K562 (cell line): ENCODE results near the gene SORCS2. TPM values are rescaled to one million over a fixed set of nuclear protein-coding genes. Genes with fewer than 3 reads are reported as not detected.

Experiments
- ATAC-seq: fragments of 200-7000 bp; cut with Tn5 transposase; 3 replicates; pipeline ENCODE4 v1.9.1; 2020; ENCODE audit warnings: moderate library complexity
- BruUV-seq: library from RNA; stranded (reverse); fragments of 400-500 nt; replicated peaks from 2 replicates; lab custom pipeline; 2021; lab: Mats Ljungman, UMichigan
- CTCF ChIA-PET: fragments of 300-600 bp; formaldehyde crosslinking; extraction: SDS; loops from one replicate; lab custom pipeline; 2021; ENCODE audit warnings: low intra/inter-chr PET ratio; lab: Yijun Ruan, JAX
- POLR2A ChIA-PET: fragments of 300-600, 350-650 bp; sonication (Branson Sonifier 250); formaldehyde crosslinking; extraction: SDS; loops from one replicate; lab custom pipeline; 2021; ENCODE audit warnings: antibody characterized with exemption, inconsistent platforms; lab: Yijun Ruan, JAX
- DNase-seq, 4 experiments: peaks; one replicate each; pipeline versions ENCODE4 v3.0.0 to v3.0.0-alpha.2; 2011 to 2018; ENCODE audit warnings: low spot score in 3 of 4, mixed read lengths in 3 of 4; ENCODE audit errors: extremely low read depth in 1 of 4
- FAIRE-seq: peaks from 2 replicates; lab custom pipeline; 2011; peaks lifted over from hg19 to GRCh38; lab: Jason Lieb, UNC
- H2AFZ ChIP-seq: 2 replicates; pipeline ENCODE4 v1.6.0; 2011; ENCODE audit warnings: low read depth, low read length, control low read depth, inconsistent platforms
- H3K27ac ChIP-seq: fragments of 200-600 bp; 3 replicates; pipeline ENCODE4 v1.8.0; 2011; ENCODE audit warnings: low read depth, mild to moderate bottlenecking, control low read depth, inconsistent platforms, low read length, moderate library complexity, mixed read lengths; ENCODE audit errors: extremely low read depth
- H3K27me3 ChIP-seq, 2 experiments: fragments of 300-600 bp in 1 of 2; 2 replicates in 1 of 2; 3 replicates in 1 of 2; pipeline versions ENCODE4 v1.6.0 to v1.8.0; 2011; ENCODE audit warnings: inconsistent platforms in 2 of 2, low read length in 2 of 2, mild to moderate bottlenecking in 1 of 2, mixed read lengths in 1 of 2, moderate library complexity in 1 of 2; ENCODE audit not compliant: control insufficient read depth in 2 of 2, insufficient read depth in 2 of 2
- H3K36me3 ChIP-seq: fragments of 300-600 bp; 3 replicates; pipeline ENCODE4 v1.8.0; 2011; ENCODE audit warnings: mild to moderate bottlenecking, low read length, inconsistent platforms; ENCODE audit not compliant: control insufficient read depth, insufficient read depth
- H3K4me1 ChIP-seq, 2 experiments: fragments of 200-600 bp in 1 of 2; replicated peaks in 1 of 2; 2 replicates in 1 of 2; 3 replicates in 1 of 2; pipeline versions ENCODE4 v1.5.1 to v1.8.0; 2011; ENCODE audit warnings: inconsistent platforms in 2 of 2, low read length in 2 of 2, mild to moderate bottlenecking in 1 of 2, mixed read lengths in 1 of 2, moderate library complexity in 1 of 2; ENCODE audit not compliant: control insufficient read depth in 2 of 2, insufficient read depth in 2 of 2
- H3K4me2 ChIP-seq: 2 replicates; pipeline ENCODE4 v1.6.1; 2011; ENCODE audit warnings: low read length, control low read depth, inconsistent platforms, mixed read lengths; ENCODE audit not compliant: insufficient read depth
- H3K4me3 ChIP-seq: fragments of 200-600 bp; sonication (generic), shearing (Covaris generic); 2 replicates; pipeline ENCODE4 v1.5.1; 2016; ENCODE audit warnings: control low read depth, inconsistent platforms
- H3K79me2 ChIP-seq: fragments of 200-600 bp; 3 replicates; pipeline ENCODE4 v1.8.0; 2011; ENCODE audit warnings: low read length, inconsistent platforms; ENCODE audit not compliant: control insufficient read depth, insufficient read depth
- H3K9ac ChIP-seq, 2 experiments: 2 replicates each; pipeline versions ENCODE4 v1.6.0 to v1.6.1; 2011; ENCODE audit warnings: low read depth in 2 of 2, low read length in 2 of 2, control low read depth in 1 of 2, inconsistent platforms in 1 of 2, mild to moderate bottlenecking in 1 of 2, mixed read lengths in 1 of 2; ENCODE audit not compliant: insufficient read depth in 1 of 2
- H3K9me1 ChIP-seq: one replicate; pipeline ENCODE4 v1.6.0; 2011; ENCODE audit warnings: inconsistent platforms, mild to moderate bottlenecking, low read length, moderate library complexity; ENCODE audit not compliant: control insufficient read depth, insufficient read depth
- H3K9me3 ChIP-seq: replicated peaks from 2 replicates; pipeline ENCODE4 v1.5.1; 2011; ENCODE audit warnings: low read depth, low read length, inconsistent platforms; ENCODE audit not compliant: control insufficient read depth, insufficient read depth
- H4K20me1 ChIP-seq: replicated peaks from 2 replicates; pipeline ENCODE4 v1.6.1; 2011; ENCODE audit warnings: low read length, inconsistent platforms, mixed read lengths; ENCODE audit not compliant: control insufficient read depth, insufficient read depth
- CHD1 ChIP-seq: fragments of 200-600 bp; sonication (generic); IDR thresholded peaks from one replicate; pipeline ENCODE4 v1.6.1; 2012; ENCODE audit warnings: mild to moderate bottlenecking, moderate library complexity, low read length, inconsistent platforms
- GTF2A2 ChIP-seq: IDR thresholded peaks from 2 replicates; pipeline ENCODE4 v1.6.1; 2016; ENCODE audit warnings: mild to moderate bottlenecking, missing genetic modification characterization, missing compliant biosample characterization
- STAT5A ChIP-seq: IDR thresholded peaks from 2 replicates; pipeline ENCODE4 v1.6.1; 2012; ENCODE audit warnings: low read length, inconsistent platforms, borderline replicate concordance
- ZNF184 ChIP-seq: sonication (generic); formaldehyde crosslinking; IDR thresholded peaks from 2 replicates; pipeline ENCODE4 v1.5.0; 2020; ENCODE audit warnings: missing genetic modification reagents
- ZNF445 ChIP-seq: fragments of 250-450 bp; sonication (Bioruptor Pico); IDR thresholded peaks from 2 replicates; pipeline ENCODE4 v1.4.0; 2020; ENCODE audit warnings: low read depth, mild to moderate bottlenecking, moderate library complexity
- WGBS: fragments of 100-300 bp; shearing (Covaris generic); methylation state at CpG from one replicate; pipeline ENCODE4 v1.1.6; 2016; ENCODE audit warnings: low coverage, mixed read lengths; ENCODE audit not compliant: insufficient coverage; ENCODE audit errors: missing lambda C conversion rate; 5-methylcytosine and 5-hydroxymethylcytosine counted together
- in situ Hi-C: fragments of 300-500 bp; cut with MboI; formaldehyde crosslinking; loops from 4 replicates; pipeline ENCODE4 v1.15.0; 2018; ENCODE audit warnings: inconsistent platforms, mixed read lengths
- intact Hi-C: fragments of 100-400 bp; cut with micrococcal nuclease; formaldehyde crosslinking; loops from 2 replicates; pipeline ENCODE4 v1.14.2; 2022
- polyA plus RNA-seq, 8 experiments: library from polyadenylated mRNA; depleted of rRNA in 4 of 8; stranded (reverse) in 5 of 8; unstranded in 3 of 8; fragments of >200 nt; fragmentation: Nextera tagmentation in 2 of 8; fragmentation: Illumina TruSeq in 1 of 8; extraction: Ambion mirVana in 2 of 8; extraction: Trizol in 1 of 8; gene quantifications; 2 replicates each; pipeline versions ENCODE4 v1.2.1 to v1.2.3, GENCODE V29; 2011 to 2014; ENCODE audit warnings: inconsistent platforms in 1 of 8, missing spikeins in 1 of 8
- total RNA-seq, 7 experiments: library from RNA; depleted of rRNA in 6 of 7; stranded (reverse); fragments of >200 nt in 6 of 7; fragmentation: Illumina TruSeq in 2 of 7; extraction: Trizol in 2 of 7; gene quantifications; 2 replicates each; pipeline versions ENCODE4 v1.2.1 to v1.2.3, GENCODE V29; 2011 to 2021; ENCODE audit warnings: low replicate concordance in 1 of 7
- TF ChIP-seq, protein P1 (sequence below): sonication (generic); formaldehyde crosslinking; IDR thresholded peaks from 2 replicates; pipeline ENCODE4 v1.8.1; 2022; ENCODE audit warnings: missing genetic modification reagents
- TF ChIP-seq, protein P2 (sequence below), 3 experiments: IDR thresholded peaks in 2 of 3; conservative IDR thresholded peaks in 1 of 3; 2 replicates each; pipeline ENCODE4 v1.5.1; 2011 to 2012; ENCODE audit warnings: low read length in 3 of 3, mild to moderate bottlenecking in 3 of 3, control low read depth in 2 of 3, improper control_type of control experiment in 1 of 3, inconsistent platforms in 1 of 3, low read depth in 1 of 3, mixed read lengths in 1 of 3, moderate library complexity in 1 of 3; ENCODE audit not compliant: insufficient read depth in 2 of 3

Gene SORCS2
- total and polyA plus RNA-seq, 9 of the 15 experiments (the other 6 are each of a cell fraction or from before 2014, with no cell fraction given), result not detected

DNA sequence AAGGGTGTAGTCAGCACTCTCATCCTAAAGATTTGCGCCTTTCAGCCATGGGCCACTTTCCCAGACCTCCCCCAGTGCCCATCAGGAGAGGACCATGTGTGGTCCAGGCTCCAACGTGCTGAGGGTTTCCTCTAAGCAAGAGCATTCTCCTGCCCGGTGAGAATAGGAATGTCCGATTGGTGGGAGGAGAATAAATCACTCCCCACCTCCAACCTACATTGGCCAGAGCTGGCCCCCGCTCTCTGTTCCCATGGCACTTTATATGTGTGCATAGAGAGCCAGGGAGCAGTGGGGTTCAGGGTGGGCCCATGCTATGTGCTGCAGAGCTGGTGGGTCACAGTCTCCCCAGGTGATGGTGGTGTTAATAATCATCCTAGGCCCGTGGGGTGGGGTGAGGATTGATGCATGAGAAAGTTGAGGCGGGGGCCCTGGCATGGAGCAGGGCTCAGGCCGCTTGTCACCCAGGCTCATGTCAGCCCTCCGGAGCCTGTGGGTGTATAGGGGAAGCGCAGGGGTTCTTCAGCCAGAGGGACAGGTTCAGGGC lies 6.8 kb upstream of the SORCS2 start:
- DNase-seq (no peak), FAIRE-seq (no peak), ATAC-seq (no peak)
- WGBS, result 0% methylated on average over 10 of the region's 10 CpGs
- Histone ChIP-seq H3K4me3 (no peak overlapping the region), H3K4me2 (no peak overlapping the region), H3K9me3 (no peaks in the 10 kb centered on the region), H3K79me2 (no peaks in the 10 kb centered on the region), H3K9me1 (no peaks in the 10 kb centered on the region), H3K4me1 (no peaks in the 10 kb centered on the region), H4K20me1 (peaks cover 8% of the 10 kb centered on the region; the same call in 1 of the 2 replicates), H3K9ac (no peak overlapping the region), H3K27me3 (peaks cover 20 to 41% of the 10 kb centered on the region in 2 experiments; a peak in 4 of 5 replicates), H3K36me3 (no peaks in the 10 kb centered on the region), H3K27ac (no peak overlapping the region), H2AFZ (no peak overlapping the region)
- CTCF ChIA-PET, result no interaction called here
- POLR2A ChIA-PET, result no interaction called here
- in situ Hi-C loops (no loop called here), intact Hi-C loops (no loop called here)
- no TSS peak for BruUV-seq
- TF ChIP-seq CHD1 (no peak), ZNF184 (CRISPR knock-in tag) (no peak), ZNF445 (CRISPR knock-in tag) (no peak), STAT5A (no peak), GTF2A2 (tag) (no peak)
- TF ChIP-seq, protein P1, sequence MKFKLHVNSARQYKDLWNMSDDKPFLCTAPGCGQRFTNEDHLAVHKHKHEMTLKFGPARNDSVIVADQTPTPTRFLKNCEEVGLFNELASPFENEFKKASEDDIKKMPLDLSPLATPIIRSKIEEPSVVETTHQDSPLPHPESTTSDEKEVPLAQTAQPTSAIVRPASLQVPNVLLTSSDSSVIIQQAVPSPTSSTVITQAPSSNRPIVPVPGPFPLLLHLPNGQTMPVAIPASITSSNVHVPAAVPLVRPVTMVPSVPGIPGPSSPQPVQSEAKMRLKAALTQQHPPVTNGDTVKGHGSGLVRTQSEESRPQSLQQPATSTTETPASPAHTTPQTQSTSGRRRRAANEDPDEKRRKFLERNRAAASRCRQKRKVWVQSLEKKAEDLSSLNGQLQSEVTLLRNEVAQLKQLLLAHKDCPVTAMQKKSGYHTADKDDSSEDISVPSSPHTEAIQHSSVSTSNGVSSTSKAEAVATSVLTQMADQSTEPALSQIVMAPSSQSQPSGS (CRISPR knock-in tag), result no peak
- TF ChIP-seq, protein P2, sequence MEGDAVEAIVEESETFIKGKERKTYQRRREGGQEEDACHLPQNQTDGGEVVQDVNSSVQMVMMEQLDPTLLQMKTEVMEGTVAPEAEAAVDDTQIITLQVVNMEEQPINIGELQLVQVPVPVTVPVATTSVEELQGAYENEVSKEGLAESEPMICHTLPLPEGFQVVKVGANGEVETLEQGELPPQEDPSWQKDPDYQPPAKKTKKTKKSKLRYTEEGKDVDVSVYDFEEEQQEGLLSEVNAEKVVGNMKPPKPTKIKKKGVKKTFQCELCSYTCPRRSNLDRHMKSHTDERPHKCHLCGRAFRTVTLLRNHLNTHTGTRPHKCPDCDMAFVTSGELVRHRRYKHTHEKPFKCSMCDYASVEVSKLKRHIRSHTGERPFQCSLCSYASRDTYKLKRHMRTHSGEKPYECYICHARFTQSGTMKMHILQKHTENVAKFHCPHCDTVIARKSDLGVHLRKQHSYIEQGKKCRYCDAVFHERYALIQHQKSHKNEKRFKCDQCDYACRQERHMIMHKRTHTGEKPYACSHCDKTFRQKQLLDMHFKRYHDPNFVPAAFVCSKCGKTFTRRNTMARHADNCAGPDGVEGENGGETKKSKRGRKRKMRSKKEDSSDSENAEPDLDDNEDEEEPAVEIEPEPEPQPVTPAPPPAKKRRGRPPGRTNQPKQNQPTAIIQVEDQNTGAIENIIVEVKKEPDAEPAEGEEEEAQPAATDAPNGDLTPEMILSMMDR (IDR thresholded peaks at IDR 0.05 in 2 of 3, conservative IDR thresholded peaks at IDR 0.05 in 1 of 3; ENCODE audit: insufficient read depth in 2 of 3, low read depth in 1 of 3, low read length in 3 of 3), result no peak
